Activated CD8-positive, alpha-beta T cell treated with anti-CD3 and anti-CD28 coated beads for 36 hours (primary cell): ENCODE measurements around the gene B3GAT1. TPM values are rescaled to one million over a fixed set of nuclear protein-coding genes. Genes with fewer than 3 reads are reported as not detected.

Experiments
- ATAC-seq: fragments of 200-7000 bp; cut with Tn5 transposase; one replicate; pipeline ENCODE4 v1.10.0; 2021; ENCODE audit warnings: mild to moderate bottlenecking, moderate library complexity
- CTCF ChIA-PET: fragments of 350-600 bp; sonication (Branson Sonifier 250); formaldehyde crosslinking; loops from one replicate; lab custom pipeline; 2021; ENCODE audit warnings: antibody characterized with exemption; lab: Charles Lee
- POLR2A ChIA-PET: fragments of 350-600 bp; sonication (Branson Sonifier 250); formaldehyde crosslinking; loops from one replicate; lab custom pipeline; 2021; ENCODE audit warnings: antibody characterized with exemption; lab: Charles Lee
- DNase-seq: peaks from one replicate; pipeline ENCODE4 v3.0.0-alpha.2; 2020
- H3K27ac Mint-ChIP-seq: one replicate; pipeline ENCODE4 v1.8.0; 2021; ENCODE audit warnings: mild to moderate bottlenecking, mixed read lengths
- H3K27me3 Mint-ChIP-seq: one replicate; pipeline ENCODE4 v1.8.0; 2021; ENCODE audit warnings: mixed read lengths
- H3K36me3 Mint-ChIP-seq: one replicate; pipeline ENCODE4 v1.8.0; 2021; ENCODE audit warnings: low read depth, mixed read lengths
- H3K4me1 Mint-ChIP-seq: one replicate; pipeline ENCODE4 v1.8.0; 2021; ENCODE audit warnings: low read depth, mixed read lengths
- H3K4me3 Mint-ChIP-seq: one replicate; pipeline ENCODE4 v1.8.0; 2021; ENCODE audit warnings: mild to moderate bottlenecking, moderate library complexity, mixed read lengths
- H3K9me3 Mint-ChIP-seq: one replicate; pipeline ENCODE4 v1.8.0; 2021; ENCODE audit warnings: mixed read lengths
- intact Hi-C: fragments of 100-400 bp; cut with micrococcal nuclease; formaldehyde crosslinking; loops from one replicate; pipeline ENCODE4 v1.10.0; 2022
- total RNA-seq, 2 experiments: library from RNA; stranded (reverse); gene quantifications; one replicate each; pipeline ENCODE4 v1.2.3, GENCODE V29; 2021
- TF ChIP-seq, protein P1 (sequence below): fragments of 200-600 bp; IDR thresholded peaks from one replicate; pipeline ENCODE4 v1.8.0; 2022; ENCODE audit warnings: antibody characterized with exemption, mild to moderate bottlenecking

The B3GAT1 gene
- total RNA-seq, 2 experiments from 2014 or later, result 0.07 TPM; not detected in 1

DNA sequence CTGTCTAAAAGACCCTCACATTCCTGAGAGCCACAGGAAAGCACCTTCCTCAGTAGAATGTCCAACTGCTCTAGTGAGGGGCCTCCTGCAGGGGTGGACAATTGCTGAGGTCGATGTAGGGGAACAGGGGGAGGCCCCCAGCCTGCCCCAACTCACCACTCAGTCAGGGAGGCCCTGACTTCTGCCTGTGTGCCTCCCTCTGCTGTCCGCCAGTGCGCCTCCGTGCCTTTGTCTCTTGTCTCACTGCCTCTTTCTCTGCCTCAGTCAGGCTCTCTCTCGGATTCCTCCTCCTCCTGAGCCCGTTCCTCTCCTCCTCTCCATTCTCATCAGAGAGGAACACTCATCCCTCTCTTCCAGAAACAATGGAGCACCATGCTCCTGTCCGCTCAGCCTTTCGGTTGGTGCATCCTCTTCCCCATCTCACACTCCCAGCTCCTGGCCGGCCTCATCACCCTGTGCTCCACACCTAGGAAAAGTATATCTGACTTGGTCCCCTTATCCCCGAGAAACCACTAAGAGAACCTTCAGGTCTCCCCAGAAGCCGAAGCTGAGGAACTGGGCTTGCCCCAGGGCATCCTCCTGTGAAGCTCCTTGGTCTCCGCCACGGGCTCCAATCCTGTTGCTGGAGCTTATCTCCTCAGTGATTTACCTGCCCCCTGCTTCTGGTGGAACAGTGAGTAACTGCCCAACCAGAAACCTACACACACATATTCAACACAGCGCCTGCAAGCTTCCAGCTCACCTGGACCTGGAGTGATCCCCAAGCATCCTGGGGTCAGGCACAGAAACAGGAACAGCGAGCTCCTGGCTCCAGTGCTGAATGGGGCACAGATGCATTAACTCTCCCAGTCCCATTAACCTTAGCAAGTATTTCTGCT lies 2.3 kb downstream of the B3GAT1 start:
- POLR2A ChIA-PET, result no interaction called here
- Mint-ChIP-seq H3K4me1 (peaks cover 11% of the 10 kb centered on the region), H3K27me3 (peaks cover 55% of the 10 kb centered on the region), H3K9me3 (no peaks in the 10 kb centered on the region), H3K36me3 (no peaks in the 10 kb centered on the region), H3K27ac (no peak overlapping the region), H3K4me3 (no peak overlapping the region)
- ATAC-seq, result no peak
- DNase-seq, result no peak
- intact Hi-C loops, result no loop called here
- TF ChIP-seq, protein P1, sequence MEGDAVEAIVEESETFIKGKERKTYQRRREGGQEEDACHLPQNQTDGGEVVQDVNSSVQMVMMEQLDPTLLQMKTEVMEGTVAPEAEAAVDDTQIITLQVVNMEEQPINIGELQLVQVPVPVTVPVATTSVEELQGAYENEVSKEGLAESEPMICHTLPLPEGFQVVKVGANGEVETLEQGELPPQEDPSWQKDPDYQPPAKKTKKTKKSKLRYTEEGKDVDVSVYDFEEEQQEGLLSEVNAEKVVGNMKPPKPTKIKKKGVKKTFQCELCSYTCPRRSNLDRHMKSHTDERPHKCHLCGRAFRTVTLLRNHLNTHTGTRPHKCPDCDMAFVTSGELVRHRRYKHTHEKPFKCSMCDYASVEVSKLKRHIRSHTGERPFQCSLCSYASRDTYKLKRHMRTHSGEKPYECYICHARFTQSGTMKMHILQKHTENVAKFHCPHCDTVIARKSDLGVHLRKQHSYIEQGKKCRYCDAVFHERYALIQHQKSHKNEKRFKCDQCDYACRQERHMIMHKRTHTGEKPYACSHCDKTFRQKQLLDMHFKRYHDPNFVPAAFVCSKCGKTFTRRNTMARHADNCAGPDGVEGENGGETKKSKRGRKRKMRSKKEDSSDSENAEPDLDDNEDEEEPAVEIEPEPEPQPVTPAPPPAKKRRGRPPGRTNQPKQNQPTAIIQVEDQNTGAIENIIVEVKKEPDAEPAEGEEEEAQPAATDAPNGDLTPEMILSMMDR, result no peak
- CTCF ChIA-PET, result interaction anchor here (0.9 kb wide), 1 partner anchor 15 kb away, joined by 3 read pairs; no protein-coding TSS in a partner anchor

GRCh38 chr11:134407923-134408322 lies 4.1 kb downstream of the B3GAT1 start:
- POLR2A ChIA-PET, result no interaction called here
- ATAC-seq, result no peak
- CTCF ChIA-PET, result no interaction called here
- DNase-seq, result no peak
- H3K27me3 Mint-ChIP-seq, result peaks cover 43% of the 10 kb centered on the region
- intact Hi-C loops, result no loop called here
- H3K9me3 Mint-ChIP-seq, result no peaks in the 10 kb centered on the region
- peaks cover 7% of the 10 kb centered on the region for H3K4me1 Mint-ChIP-seq
- TF ChIP-seq, protein P1, result no peak
- H3K27ac Mint-ChIP-seq, result no peak overlapping the region
- no peaks in the 10 kb centered on the region for H3K36me3 Mint-ChIP-seq
- H3K4me3 Mint-ChIP-seq, result no peak overlapping the region

DNA sequence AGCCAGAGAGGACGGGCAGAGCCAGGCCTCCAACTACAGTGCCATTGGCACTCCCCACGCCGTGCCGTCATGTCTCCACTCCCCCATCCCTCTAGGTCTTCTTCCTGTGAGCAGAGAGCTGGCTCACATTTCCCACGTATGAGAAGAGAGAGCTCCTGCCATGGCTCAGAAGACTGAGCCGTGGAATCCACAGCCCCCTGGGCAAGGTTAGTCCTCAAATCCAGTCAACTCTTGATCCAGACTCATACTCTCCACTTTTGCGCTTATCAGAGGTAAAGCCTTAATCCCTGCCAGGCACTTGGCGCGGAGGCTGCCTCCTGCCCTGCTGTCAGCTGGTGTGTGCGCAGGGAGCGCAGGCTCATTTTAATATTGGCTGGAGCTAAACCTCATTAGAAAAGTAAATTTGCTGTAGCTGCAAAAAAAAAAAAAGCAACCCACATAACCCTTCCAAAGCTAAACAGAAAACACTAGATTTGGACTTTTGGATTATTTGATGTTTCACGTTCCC lies 4.7 kb downstream of the B3GAT1 start:
- no peak for DNase-seq

GRCh38 chr11:134406264-134407185 lies 5.5 kb downstream of the B3GAT1 start:
- TF ChIP-seq, protein P1, result no peak
- intact Hi-C loops, result no loop called here
- Mint-ChIP-seq H3K27ac (no peak overlapping the region), H3K36me3 (no peaks in the 10 kb centered on the region), H3K9me3 (no peaks in the 10 kb centered on the region), H3K4me3 (no peak overlapping the region), H3K4me1 (peaks cover 7% of the 10 kb centered on the region), H3K27me3 (peaks cover 41% of the 10 kb centered on the region)
- ChIA-PET POLR2A (no interaction called here), CTCF (no interaction called here)
- peak; percentile 64 for ATAC-seq
- DNase-seq, result no peak

More for the DNA sequence above, 4.7 kb downstream of the B3GAT1 start:
- Mint-ChIP-seq H3K4me3 (no peak overlapping the region), H3K9me3 (no peaks in the 10 kb centered on the region), H3K27me3 (peaks cover 42% of the 10 kb centered on the region), H3K4me1 (peaks cover 7% of the 10 kb centered on the region), H3K36me3 (no peaks in the 10 kb centered on the region), H3K27ac (no peak overlapping the region)
- intact Hi-C loops, result no loop called here
- ATAC-seq, result no peak
- ChIA-PET POLR2A (no interaction called here), CTCF (no interaction called here)
- TF ChIP-seq, protein P1, result no peak
